Fibroblast of villous mesenchyme (primary cell): Measurements from ENCODE around the gene WDR17. TPM values are rescaled to one million over a fixed set of nuclear protein-coding genes. Genes with fewer than 3 reads are reported as not detected.

ENCODE experiments used
- DNase-seq: peaks from one replicate; pipeline ENCODE4 v3.0.0-alpha.2; 2010; ENCODE audit warnings: low read depth
- H3K4me3 ChIP-seq: 2 replicates; pipeline ENCODE4 v1.5.1; 2011; ENCODE audit warnings: low read depth, mild to moderate bottlenecking, low read length
- CTCF ChIP-seq: IDR thresholded peaks from 2 replicates; pipeline ENCODE4 v1.5.1; 2012; ENCODE audit warnings: low read depth, mild to moderate bottlenecking, low read length; ENCODE audit not compliant: insufficient read depth
- small RNA-seq: library from RNA; depleted of rRNA; stranded (forward); fragments of <200 nt; gene quantifications from one replicate; pipeline ENCODE3, GENCODE V24; 2012
- total RNA-seq: library from RNA; depleted of rRNA; stranded (reverse); fragments of >200 nt; gene quantifications from 2 replicates; pipeline ENCODE4 v1.2.3, GENCODE V29; 2012

The WDR17 gene
- total RNA-seq, 1 donor = 0.86 TPM

DNA sequence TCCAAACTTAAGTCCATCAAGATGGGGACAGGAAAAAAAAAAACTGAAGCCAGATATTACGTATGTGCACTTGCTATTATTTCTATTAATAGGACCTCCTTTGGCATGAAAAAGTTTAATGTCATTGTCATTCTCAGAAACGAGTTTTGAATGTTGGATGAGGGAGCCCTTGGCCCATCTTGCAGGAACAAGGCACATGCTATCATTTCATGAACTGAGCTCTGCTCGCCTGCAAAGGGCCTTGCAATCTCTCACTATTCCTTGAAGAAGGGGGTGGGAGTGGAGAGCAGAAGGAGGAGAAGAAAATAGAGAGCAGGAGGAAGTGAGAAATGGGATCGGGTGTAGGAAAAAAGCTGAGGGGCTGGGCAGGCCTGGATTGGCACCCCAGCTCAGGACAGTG, 164.0 kb downstream of the WDR17 start:
- TF ChIP-seq CTCF = no peak
- no peak for DNase-seq
- H3K4me3 ChIP-seq = no peak overlapping the region

Small RNA genes within 50 kb of the gene (small RNA-seq; reads per million reads assigned to genes)
- not detected for gene RF00432

Other genes with a start within 250 kb of the WDR17 start
- 0.97 TPM in 1 of 2 replicates, not detected in the other for gene SPATA4, start 129.7 kb downstream of the WDR17 start, total RNA-seq
- gene ASB5, start 203.4 kb downstream of the WDR17 start, total RNA-seq = 1.3 and 7.4 TPM in 2 replicates